GM13976 (cell line): ENCODE results near the gene PPIG.
"Not testable (repeated sequence)": the region's sequence is repeated elsewhere in the genome, so short reads cannot be mapped to it uniquely, and the experiment has no call there.

Experiments
- DNase-seq: peaks from one replicate; pipeline ENCODE4 v3.0.0; 2012; ENCODE audit warnings: low spot score
- CTCF ChIP-seq: IDR thresholded peaks from 2 replicates; pipeline ENCODE4 v1.5.1; 2012; ENCODE audit warnings: borderline replicate concordance, mild to moderate bottlenecking; ENCODE audit not compliant: insufficient read depth; ENCODE audit errors: extremely low read depth, missing control alignments, control extremely low read depth
- in situ Hi-C: fragments of 300-500 bp; cut with MboI; formaldehyde crosslinking; loops from one replicate; pipeline ENCODE4 v1.12.0; 2022; ENCODE audit warnings: low sequenced_read_pairs, mixed read lengths, inconsistent platforms; ENCODE audit not compliant: unreplicated experiment

PPIG gene

GRCh38 chr2:169590804-169591203 is 6.7 kb downstream of the PPIG start:
- no peak for DNase-seq
- in situ Hi-C loops = no loop called here
- TF ChIP-seq CTCF = no peak

- in situ Hi-C loops = not testable (repeated sequence)
These were observed 12.4 kb downstream of the PPIG start for GRCh38 chr2:169596546-169596945.

DNA sequence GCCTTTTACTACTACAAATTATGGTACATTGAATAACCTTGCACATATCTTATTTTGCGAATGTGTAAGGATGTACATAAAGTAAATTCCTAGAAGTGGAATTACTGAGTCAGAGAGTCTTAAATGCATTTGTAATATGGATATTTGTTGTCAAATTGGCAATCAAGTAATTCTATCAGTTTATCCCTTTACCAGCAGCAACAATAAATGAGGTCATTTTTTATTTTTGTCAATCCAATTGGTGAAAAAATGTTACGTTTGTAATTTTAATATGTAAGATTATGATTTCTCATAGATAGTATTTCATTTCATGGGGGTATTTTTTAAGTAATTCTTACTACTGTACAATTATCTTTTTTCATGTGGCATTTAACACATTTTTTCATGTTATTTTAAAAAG is 14.8 kb downstream of the PPIG start:
- in situ Hi-C loops = no loop called here
- no peak for TF ChIP-seq CTCF
- no peak for DNase-seq

More at GRCh38 chr2:169596546-169596945, 12.4 kb downstream of the PPIG start:
- not testable (repeated sequence) for DNase-seq

DNA sequence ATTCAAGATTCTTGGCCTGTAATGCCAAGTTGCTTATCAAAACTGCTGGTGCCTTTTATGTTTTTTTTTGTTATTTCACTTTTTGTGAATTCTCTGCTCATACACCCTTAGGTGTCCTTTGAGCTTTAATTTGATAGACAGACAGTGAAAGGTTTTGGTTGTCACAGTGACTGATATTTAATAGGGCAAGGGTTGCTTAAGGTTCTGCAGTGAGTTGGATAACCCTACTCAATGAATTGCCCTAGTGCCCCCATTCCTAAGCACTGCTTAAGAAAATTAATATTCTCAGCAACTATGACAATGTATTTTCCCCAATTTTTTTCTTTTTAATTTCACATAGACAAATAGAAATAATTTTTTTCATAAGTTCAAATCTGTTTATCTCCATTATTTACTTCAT is 15.4 kb downstream of the PPIG start:
- no peak for DNase-seq
- in situ Hi-C loops = no loop called here
- TF ChIP-seq CTCF = no peak

DNA sequence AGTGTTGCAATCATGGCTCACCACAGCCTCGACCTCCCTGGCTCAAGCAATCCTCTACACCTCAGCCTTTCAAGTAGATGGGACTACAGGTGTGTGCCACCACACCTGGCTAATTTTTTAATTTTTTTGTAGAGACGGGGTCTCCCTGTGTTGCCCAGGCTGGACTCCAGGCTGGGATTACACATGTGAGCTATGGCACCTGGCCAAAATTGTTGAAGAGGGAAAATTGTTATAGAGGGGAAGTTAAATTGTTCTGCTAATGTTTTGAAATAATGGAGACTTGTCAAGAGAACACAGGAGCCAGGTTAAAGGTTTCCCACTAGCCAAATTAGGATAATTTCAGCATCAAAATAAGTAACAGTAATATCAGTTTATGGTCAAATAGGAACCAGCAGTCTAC is 25.1 kb downstream of the PPIG start:
- no peak for TF ChIP-seq CTCF
- no peak for DNase-seq
- in situ Hi-C loops = no loop called here

GRCh38 chr2:169613876-169614275 is 29.7 kb downstream of the PPIG start:
- TF ChIP-seq CTCF = no peak
- in situ Hi-C loops = no loop called here
- no peak for DNase-seq

DNA sequence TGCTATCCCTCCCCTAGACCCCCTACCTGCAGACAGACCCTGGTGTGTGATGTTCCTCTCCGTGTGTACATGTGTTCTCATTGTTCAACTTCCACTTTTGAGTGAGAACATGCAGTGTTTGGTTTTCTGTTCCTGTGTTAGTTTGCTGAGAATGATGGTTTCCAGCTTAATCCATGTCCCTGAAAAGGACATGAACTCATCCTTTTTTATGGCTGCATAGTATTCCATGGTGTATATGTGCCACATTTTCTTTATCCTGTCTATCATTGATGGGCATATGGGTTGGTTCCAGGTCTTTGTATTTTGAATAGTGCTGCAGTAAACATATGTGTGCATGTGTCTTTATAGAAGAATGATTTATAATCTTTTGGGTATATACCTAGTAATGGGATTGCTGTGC is 31.8 kb downstream of the PPIG start:
- in situ Hi-C loops, DNase-seq: not testable (repeated sequence)

- DNase-seq = no peak
- TF ChIP-seq CTCF = no peak
- in situ Hi-C loops = no loop called here
These were observed 35.8 kb downstream of the PPIG start for GRCh38 chr2:169619946-169620345.
